HG02588 (cell line): ENCODE data around the gene STPG4.
"Not testable (repeated sequence)": the region's sequence is repeated elsewhere in the genome, so short reads cannot be mapped to it uniquely, and the experiment has no call there.

Experiments
- ATAC-seq: cut with Tn5 transposase; IDR thresholded peaks from one replicate; pipeline ENCODE4 v1.9.1; 2021; ENCODE audit warnings: mild to moderate bottlenecking, moderate library complexity; ENCODE audit not compliant: unreplicated experiment

The STPG4 gene

DNA sequence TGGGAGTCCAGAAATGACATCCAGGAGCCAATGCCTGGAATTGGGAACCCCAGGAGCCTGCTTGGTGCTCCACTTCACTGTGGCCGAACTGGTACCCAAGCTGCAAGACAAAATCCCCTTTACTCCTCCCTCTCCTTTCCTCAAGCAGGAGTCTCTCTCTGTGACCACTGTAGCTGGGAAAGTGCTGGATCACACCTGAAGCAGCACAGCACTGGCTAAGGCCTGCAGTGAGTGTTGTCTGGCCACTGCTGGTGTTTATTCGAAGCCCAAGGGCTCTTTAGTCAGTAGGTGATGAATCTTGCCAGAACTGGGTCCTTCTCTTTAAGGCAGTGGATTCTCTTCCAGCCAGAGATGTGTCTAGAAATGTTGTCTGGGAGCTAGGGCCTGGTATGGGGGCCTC is 26.4 kb downstream of the STPG4 start:
- ATAC-seq, result no peak

DNA sequence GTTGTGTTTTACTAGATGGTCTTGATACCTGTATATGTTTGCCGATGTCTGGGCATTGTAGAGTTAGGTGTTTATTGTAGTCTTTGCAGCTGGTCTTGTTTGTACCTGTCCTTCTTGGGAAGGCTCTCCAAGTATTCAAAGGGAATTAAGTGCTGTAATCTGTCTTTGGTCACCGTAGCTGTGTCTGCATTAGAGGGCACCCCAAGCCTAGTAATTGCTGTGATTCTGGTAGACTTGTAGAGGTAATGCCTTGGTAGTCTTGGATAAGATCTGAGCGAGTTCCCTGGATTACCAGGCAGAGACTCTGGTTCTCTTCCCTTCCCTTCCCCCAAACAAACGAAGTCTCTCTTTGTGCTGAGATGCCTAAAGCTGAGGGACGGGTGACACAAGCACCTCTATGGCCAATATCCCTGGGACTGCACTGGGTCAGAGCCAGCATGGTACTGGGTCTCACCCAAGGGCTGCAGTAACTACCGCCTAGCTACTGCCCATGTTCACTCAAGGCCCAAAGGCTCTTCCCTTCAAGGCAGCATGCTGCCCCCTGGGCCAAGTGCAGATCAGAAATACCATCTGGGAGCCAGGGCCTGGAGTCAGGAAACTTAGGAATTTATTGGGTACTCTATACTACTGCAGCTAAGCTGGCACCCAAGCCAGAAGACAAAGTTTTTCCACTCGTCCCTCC is 27.1 kb downstream of the STPG4 start:
- no peak for ATAC-seq

DNA sequence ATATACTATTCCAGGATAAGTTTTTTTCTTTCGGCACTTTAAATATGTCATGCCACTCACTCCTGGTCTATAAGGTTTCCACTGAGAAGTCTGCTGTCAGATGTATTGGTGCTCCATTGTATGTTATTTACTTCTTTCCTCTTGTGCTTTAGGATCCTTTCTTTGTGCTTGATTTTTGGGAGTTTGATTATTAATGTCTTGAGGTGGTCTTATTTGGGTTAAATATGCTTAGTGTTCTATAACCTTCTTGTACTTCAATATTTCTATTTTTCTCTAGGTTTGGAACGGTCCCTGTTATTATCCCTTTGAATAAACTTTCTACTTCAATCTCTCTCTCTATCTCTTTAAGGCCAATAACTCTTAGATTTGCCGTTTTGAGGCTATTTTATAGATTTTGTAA is 28.3 kb downstream of the STPG4 start:
- no peak for ATAC-seq

DNA sequence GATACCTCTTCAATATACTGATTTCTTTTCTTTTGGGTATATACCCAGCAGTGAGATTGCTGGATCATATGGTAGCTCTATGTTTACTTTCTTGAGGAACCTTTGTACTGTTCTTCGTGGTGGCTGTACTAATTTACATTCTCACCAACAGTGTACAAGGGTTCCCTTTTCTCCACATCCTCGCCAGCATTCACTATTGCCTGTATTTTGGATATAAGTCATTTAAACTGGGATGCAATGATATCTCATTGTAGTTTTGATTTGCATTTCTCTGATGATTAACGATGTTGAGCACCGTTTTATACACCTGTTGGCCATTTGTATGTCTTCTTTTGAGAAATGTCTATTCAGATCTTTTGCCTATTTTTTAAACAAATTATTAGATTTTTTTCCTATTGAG is 30.4 kb downstream of the STPG4 start:
- ATAC-seq, result not testable (repeated sequence)

DNA sequence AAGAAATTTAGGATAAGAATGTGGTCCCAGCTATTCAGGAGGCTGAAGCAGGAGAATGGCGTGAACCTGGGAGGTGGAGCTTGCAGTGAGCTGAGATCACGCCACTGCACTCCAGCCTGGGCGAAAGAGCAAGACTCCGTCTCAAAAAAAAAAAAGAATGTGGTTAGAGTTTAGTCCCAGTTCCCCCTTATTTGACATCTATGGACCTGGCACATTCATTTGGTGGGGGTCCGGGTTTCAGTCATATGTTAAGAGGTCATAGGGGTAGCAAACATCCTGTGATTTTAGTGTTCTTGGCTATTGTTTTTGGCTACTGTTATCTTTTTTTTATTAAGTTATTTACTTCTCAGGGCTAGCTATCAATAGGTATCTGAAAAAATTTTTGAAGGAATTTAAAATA is 34.7 kb downstream of the STPG4 start:
- not testable (repeated sequence) for ATAC-seq

DNA sequence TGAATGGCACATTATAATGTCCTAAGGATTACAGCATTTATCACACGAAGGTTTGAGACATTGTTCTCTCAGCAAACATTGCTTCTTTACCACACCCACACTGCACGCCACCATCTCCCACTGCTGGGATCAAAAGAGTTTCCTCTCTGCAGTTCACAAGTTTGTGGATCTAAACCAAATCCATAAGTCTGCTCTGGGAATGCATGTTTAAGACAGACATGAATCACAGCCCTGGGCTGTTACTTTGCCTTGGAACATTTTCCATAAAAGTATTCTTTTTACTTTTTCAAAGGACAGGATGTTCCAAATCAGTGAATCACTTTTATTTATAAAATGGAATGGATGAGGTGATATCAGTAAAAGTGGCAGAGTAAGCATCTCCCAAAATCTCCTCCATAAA is 36.1 kb downstream of the STPG4 start:
- ATAC-seq, result no peak

DNA sequence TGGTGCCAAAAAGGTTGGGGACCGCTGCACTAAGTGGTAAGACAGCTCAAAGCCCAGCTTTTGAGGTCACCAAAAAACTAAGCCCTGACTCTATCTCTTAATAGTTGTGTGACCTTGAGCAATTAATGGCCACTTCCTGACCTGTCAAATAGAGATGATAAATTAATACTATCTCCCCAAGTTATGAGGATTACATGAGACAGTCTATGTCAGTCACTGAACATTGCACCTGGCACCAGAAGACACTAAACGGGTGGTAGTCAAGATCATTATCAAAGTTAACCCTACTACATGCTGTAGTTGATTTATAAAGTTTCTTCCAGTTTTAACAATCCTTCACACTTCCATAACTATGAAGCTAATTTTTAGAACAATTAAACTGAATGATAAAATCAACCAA is 36.5 kb downstream of the STPG4 start:
- ATAC-seq, result no peak

DNA sequence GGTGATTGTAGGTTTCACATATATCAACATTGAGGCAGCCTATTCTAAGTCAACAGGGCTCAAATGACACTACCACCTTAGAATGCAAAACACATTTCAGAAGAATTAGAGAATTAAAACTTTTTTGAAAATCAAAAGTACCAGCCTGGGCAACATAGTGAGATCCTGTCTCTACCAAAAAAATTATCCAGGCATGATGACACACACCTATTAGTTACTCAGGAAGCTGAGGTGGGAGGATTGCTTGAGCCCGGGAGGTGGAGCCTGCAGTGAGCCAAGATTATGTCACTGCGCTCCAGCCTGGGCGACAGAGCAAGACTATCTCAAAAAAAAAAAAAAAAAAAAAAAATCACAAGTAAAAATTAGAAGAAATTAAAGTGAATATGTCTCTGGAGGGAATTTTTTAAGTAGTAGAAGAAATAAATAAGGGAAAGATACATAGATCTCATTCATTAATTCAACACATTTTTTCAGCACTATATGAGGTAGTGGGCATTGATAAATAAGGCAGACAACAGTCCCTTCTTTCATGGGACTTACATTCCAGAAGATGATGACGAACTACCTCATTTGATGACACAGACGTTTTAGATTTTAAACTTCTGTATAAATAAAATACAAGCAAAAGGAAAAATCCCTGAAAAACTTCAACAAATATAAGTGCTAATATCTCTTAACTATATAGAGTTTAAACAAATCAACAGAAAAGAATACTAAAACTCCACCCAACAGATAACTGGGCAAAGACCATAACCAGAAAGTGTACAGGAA is 42.3 kb downstream of the STPG4 start:
- ATAC-seq, result no peak

DNA sequence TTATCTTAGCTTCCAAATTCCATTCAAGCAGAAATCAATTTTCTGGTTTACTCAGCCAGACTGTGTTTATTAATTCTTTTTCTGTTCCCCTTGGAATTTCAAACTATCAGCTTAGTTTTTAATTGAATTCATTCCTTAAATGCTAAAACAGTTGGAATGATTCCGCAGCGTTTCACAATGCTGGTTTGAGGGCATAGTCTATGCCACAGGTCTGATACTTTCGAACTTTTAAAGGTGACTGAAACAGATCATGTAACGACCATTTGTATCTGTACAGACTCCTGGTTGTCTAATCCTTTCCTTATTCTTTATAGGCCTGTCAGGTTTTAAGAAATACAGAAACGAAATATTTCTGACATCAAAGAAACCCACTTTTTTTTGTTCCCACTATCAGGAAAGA is 45.4 kb downstream of the STPG4 start:
- ATAC-seq, result no peak

DNA sequence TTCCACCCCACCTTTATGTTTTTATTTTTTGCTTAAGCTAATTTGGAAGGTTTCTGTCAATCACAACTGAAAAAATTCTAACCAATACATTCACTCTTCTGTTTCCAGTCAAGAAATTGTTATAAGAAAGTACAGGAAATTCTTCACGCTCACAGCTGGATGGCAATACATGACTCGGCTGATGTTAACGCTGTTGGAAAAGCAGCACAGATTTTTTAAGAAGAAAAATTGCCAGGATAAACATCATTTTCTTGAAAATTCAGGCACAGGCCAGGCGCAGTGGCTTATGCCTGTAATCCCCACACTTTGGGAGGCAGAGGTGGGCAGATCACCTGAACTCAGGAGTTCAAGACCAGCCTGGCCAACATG is 46.1 kb downstream of the STPG4 start:
- no peak for ATAC-seq

DNA sequence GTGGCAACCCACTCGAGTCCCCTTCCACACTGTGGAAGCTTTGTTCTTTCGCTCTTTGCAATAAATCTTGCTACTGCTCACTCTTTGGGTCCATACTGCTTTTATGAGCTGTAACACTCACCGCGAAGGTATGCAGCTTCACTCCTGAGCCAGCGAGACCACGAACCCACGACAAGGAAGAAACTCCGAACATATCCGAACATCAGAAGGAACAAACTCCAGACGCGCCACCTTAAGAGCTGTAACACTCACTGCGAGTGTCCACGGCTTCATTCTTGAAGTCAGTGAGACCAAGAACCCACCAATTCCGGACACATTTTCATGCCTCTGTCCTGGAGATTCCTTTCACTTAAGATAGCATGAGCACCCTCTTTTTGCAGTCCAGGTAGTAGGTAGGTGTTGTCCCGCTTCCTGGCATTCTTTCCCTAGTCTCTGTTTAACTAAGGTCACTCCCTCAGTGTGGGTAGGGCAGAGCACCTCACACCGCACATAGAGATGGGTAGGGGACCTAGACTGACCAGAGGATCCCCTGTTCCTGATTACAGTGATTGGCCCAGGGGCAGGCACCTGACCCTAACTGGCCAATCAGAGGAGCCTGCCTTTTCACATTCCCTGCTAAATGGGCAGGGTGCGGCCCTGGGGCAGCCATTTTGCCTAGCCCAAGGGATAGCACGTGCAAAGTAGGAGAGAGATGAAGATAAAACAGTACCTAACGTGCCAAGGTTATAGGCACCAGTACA is 46.7 kb downstream of the STPG4 start:
- ATAC-seq, result not testable (repeated sequence)

DNA sequence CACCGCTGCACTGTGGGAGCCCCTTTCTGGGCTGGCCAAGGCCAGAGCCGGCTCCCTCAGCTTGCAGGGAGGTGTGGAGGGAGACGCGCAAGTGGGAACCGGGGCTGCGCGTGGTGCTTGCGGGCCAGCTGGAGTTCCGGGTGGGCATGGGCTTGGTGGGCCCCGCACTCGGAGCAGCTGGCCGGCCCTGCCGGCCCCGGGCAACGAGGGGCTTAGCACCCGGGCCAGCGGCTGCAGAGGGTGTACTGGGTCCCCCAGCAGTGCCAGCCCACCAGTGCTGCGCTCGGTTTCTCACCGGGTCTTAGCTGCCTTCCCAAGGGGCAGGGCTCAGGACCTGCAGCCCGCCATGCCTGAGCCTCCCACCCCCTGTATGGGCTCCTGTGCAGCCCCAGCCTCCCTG is 47.9 kb downstream of the STPG4 start:
- ATAC-seq, result not testable (repeated sequence)

DNA sequence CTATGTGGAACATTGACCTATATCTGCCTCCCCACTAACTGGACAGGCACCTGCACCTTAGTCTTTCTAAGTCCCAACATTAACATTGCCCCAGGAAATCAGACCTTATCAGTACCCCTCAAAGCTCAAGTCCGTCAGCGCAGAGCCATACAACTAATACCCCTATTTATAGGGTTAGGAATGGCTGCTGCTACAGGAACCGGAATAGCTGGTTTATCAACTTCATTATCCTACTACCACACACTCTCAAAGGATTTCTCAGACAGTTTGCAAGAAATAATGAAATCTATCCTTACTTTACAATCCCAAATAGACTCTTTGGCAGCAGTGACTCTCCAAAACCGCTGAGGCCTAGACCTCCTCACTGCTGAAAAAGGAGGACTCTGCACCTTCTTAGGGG is 48.9 kb downstream of the STPG4 start:
- not testable (repeated sequence) for ATAC-seq

DNA sequence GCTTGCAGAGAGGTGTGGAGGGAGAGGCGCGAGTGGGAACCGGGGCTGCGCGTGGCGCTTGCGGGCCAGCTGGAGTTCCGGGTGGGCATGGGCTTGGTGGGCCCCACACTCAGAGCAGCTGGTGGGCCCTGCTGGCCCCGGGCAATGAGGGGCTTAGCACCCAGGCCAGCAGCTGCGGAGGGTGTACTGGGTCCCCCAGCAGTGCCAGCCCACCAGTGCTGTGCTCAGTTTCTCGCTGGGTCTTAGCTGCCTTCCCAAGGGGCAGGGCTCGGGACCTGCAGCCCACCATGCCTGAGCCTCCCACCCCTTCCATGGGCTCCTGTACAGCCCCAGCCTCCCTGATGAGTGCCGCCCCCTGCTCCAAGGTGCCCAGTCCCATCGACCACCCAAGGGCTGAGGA is 55.4 kb downstream of the STPG4 start:
- not testable (repeated sequence) for ATAC-seq

DNA sequence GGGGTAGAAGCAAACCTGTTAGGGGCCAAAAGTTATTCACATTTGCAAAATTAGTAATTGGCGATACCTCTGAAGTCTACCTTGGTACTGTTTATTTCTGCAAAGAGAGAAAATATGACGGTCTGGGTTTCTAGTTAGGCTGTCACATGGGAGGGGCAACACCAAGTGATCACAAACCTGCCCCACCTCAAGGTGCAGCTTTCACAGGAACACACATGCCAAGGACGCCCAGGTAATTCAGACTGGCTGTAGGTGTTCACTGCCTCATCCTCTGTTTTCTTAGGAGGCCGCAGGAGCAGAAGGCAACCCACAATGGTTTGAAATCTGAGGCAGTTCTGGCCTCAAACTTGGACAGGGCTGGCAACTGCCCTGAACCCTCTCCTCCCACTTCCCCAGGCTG is 56.2 kb downstream of the STPG4 start:
- ATAC-seq, result no peak

DNA sequence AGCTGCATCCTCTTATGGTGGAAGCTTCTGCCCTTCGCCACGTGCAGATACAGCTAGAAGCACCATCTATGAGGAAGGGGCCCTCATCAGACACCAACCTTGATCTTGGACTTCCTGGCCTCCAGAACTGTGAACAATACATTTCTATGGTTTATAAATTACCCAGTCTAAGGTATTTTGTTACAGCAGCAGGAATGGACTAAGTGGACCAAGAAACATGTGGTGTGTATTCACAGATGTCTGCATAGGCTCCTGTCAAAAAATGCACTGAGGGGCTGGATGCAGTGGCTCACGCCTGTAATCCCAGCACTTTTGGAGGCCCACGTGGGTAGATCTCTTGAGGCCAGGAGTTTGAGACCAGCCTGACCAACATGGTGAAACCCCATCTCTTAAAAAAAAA is 57.5 kb downstream of the STPG4 start:
- no peak for ATAC-seq

DNA sequence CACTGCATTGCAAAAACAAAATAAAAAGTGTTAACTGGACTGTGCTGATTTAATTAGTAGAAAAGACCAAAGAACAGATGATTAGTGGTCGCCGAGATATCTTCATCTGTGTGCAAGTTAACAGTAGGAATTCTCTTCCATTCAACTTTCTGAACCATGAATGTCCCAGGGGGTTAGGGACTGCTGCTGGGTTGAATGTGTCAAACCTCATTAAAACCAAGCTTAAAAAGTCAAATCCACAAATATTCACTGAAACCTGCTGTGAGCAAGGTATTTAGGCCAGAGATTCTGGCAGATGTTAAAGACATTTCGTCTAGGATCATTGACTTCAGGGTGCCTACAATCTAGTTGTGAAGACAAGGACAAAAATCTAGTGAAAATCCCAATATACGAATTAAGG is 58.7 kb downstream of the STPG4 start:
- ATAC-seq, result no peak

DNA sequence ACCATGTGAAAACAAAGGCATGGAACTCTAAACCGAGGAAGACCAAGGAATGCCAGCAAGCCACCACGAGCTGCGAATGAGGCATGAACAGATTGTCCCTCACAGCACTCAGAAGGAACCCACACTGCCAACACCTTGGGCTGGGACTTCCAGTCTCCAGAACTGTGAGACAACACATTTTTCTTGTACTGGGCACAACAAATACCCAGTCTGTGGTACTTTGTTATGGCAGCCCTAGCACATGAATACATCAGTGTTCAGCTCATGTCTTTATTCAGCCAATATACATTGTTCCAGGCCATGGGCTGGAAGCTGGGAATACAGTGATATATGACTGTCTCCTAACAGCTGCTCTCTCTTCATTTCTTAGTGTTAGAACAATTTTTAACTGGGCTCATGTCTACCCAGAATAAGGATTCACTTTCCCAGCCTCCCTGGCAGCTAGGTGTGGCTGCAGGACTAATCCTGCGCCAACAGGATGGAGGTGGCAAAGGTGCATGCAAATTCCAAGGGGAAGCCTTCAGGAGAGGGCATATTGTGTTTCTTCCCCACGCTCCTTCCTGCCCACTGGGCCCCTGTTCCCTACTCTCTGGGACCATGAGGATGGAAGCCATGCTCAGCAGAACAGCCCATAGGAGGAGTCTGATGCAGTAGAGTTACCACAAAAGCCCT is 59.6 kb downstream of the STPG4 start:
- no peak for ATAC-seq

DNA sequence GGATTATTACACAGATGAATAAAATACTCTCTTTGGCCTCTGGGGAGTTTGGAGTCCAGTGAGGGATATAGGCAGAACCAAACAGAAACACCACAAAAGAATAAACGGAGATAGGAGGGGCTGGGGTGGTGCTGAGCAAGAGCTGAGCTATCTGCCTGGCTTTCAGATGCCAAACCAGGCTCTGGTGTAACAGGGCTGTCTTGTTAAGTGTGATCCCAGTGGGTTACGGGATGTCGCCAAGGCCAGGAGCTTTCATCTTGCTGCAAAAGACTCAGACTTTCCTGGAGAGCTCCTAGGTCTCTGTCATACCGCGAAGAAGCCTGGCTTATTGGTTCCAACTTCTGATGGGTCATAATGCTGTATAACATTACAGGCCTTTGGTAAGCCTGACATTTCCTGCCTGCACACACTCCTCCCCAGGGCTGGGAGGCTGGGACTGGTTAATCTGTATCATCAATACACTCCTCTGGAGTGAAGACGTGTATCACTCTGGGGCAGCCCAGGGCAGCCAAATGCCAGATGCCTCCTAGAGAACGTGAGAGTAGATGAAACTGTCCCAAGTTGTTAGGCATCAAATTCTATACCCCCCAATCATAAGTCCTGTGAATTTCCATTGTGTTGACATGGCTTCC is 60.5 kb downstream of the STPG4 start:
- no peak for ATAC-seq

DNA sequence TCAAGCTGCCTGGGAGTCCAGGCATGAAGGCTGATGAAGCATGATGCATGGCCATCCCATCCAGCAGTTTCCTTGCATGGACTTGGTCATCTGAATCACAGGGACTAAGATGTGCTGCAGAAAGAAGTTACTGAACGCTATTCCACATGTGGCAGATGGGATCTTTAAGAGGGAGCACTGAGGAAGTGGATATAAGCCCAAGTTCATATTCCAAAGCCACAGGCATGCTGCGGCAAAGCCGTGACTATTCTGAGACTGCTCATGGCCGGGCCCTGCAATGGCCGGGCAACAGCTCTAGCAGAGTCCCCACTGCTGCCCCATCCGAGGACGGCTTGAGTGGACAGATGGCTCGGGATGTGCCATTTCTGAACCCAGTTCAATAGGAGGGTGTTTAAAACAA is 61.5 kb downstream of the STPG4 start:
- ATAC-seq, result no peak

DNA sequence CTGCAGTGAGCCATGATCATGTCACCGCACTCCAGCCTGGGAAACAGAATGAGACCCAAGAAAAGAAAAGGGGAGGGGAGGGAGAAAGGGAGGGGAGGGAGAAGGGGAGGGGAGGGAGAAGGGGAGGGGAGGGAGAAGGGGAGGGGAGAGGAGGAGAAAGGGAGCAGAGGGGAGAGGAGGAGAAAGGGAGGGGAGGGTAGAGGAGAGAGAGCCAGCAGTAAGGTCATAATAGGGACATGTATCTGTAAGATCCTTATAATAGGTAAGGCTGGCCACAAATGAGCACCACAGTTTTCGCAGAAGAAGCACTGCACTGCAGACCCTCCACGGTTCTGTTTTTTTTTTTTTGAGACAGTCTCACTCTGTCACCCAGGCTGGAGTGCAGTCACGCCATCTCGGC is 62.6 kb downstream of the STPG4 start:
- ATAC-seq, result no peak
